NCI-H2196 (cell line): ENCODE data around the gene SNCAIP.

Experiments
- DNase-seq: peaks from one replicate; lab custom pipeline; 2025; ENCODE audit not compliant: unreplicated experiment; lab: John Stamatoyannopoulos, UW

The SNCAIP gene

GRCh38 chr5:122492675-122493074, 180.6 kb downstream of the SNCAIP start:
- no peak for DNase-seq

GRCh38 chr5:122493091-122494021, 181.3 kb downstream of the SNCAIP start:
- no peak for DNase-seq

- DNase-seq, result peak; percentile 23
Observed at GRCh38 chr5:122494109-122494508, 182.1 kb downstream of the SNCAIP start.

- no peak for DNase-seq
Observed at GRCh38 chr5:122498163-122498562, 186.1 kb downstream of the SNCAIP start.

- DNase-seq, result no peak
Observed at GRCh38 chr5:122499585-122499984, 187.5 kb downstream of the SNCAIP start.

GRCh38 chr5:122500245-122501088, 188.4 kb downstream of the SNCAIP start:
- no peak for DNase-seq

GRCh38 chr5:122501089-122501435, 189.0 kb downstream of the SNCAIP start:
- no peak for DNase-seq

GRCh38 chr5:122507045-122507444, 195.0 kb downstream of the SNCAIP start:
- no peak for DNase-seq

GRCh38 chr5:122507581-122507980, 195.5 kb downstream of the SNCAIP start:
- no peak for DNase-seq

GRCh38 chr5:122508623-122509022, 196.6 kb downstream of the SNCAIP start:
- DNase-seq, result no peak
